HepG2 (cell line): ENCODE measurements around the gene KRTAP5-8.

ENCODE experiments used
- CTCF ChIP-seq: sonication (generic); formaldehyde crosslinking; IDR thresholded peaks from 2 replicates; pipeline ENCODE4 v1.5.0; 2020; ENCODE audit warnings: mild to moderate bottlenecking, missing genetic modification reagents, moderate library complexity
- ZNF260 ChIP-seq: sonication (generic); formaldehyde crosslinking; IDR thresholded peaks from 2 replicates; pipeline ENCODE4 v1.4.0; 2020; ENCODE audit warnings: missing genetic modification reagents, low read depth, mild to moderate bottlenecking, borderline replicate concordance

- TF ChIP-seq ZNF260 (no peak), CTCF (CRISPR knock-in tag) (no peak)
Observed at GRCh38 chr11:71505001-71505400, 32.8 kb upstream of the KRTAP5-8 start.
